SK-N-SH (cell line): ENCODE results near the gene SAMD4A.

Experiments used
- EZH2phosphoT487 ChIP-seq: fragments of 200-600 bp; sonication (generic); IDR thresholded peaks from 2 replicates; pipeline ENCODE4 v1.6.1; 2017; ENCODE audit warnings: low read depth, mixed run types, mild to moderate bottlenecking, antibody characterized with exemption, moderate library complexity, borderline replicate concordance
- POLR2AphosphoS5 ChIP-seq: IDR thresholded peaks from 2 replicates; pipeline ENCODE4 v1.6.1; 2012; ENCODE audit warnings: low read depth, low read length

DNA sequence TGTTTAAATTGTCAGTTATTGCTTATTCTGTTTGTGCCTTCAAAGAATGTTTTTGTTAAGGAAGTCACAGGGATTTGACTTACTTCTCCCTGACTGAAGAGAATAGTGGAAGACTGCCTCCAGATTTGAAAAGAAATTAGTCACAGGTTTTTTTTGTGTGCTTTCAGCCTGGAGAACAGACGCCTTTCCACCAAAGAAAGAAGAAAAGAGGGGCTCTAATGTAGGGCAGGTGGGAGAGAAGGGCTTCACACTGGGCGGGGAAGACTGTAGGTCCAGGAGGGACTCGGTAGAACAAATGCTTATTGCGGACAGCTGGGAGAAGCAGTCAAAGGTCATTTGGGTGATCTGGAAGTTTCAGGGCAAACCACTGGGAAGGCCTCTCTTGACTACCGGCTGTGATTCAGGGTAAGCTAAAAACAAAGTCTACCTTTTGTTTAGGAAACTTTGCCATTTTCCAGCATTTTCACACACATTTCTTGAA, 76.8 kb downstream of the SAMD4A start:
- TF ChIP-seq POLR2AphosphoS5: no peak
- TF ChIP-seq EZH2phosphoT487: no peak
